Activated T-cell treated with anti-CD3 and anti-CD28 coated beads for 1 hour (primary cell): Measurements from ENCODE around the gene ENDOG.
"Not testable (repeated sequence)": the region's sequence is repeated elsewhere in the genome, so short reads cannot be mapped to it uniquely, and the experiment has no call there.

Experiments
- DNase-seq: peaks from one replicate; pipeline ENCODE4 v3.0.0-alpha.2; 2020; ENCODE audit warnings: low read depth

ENDOG gene

GRCh38 chr9:128818099-128818838, at the start of gene ENDOG:
TSS of gene ENDOG (plus strand) at chr9:128818500. CDS start at chr9:128818685, 185 bp downstream.
- peak; percentile 96 for DNase-seq

- DNase-seq, result no peak
Measured at GRCh38 chr9:128768606-128769005, 49.7 kb upstream of the ENDOG start.

DNA sequence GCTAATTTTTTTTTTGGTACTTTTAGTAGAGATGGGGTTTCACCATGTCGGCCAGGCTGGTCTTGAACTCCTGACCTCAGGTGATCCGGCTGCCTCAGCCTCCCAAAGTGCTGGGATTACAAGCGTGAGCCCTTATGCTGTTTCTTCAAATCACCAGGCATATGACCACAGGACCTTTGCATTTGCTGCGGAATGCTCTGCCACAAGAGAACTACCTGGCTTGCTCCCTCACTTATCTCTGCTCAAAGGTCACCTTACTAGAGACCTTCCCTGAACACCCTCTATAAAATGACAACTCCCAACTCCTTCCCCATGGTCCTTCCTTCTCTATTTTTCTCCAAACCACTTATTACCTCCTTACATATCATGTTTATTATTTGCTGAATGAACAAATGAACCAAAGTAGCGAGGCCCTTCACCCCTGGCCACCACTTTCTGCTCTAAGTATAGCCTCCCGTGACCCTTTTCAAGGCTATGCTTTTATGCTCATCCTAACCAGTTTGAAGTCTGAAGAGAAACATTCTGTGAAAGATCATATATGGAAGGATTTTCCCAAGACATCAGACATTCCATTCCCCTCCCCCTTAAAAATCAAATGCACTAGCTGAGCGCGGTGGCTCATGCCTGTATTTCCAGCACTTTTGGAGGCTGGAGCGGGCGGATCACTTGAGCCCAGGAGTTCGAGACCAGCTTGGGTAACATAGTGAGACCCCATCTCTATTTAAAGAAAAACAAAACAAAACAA, 47.8 kb upstream of the ENDOG start:
- DNase-seq, result no peak

DNA sequence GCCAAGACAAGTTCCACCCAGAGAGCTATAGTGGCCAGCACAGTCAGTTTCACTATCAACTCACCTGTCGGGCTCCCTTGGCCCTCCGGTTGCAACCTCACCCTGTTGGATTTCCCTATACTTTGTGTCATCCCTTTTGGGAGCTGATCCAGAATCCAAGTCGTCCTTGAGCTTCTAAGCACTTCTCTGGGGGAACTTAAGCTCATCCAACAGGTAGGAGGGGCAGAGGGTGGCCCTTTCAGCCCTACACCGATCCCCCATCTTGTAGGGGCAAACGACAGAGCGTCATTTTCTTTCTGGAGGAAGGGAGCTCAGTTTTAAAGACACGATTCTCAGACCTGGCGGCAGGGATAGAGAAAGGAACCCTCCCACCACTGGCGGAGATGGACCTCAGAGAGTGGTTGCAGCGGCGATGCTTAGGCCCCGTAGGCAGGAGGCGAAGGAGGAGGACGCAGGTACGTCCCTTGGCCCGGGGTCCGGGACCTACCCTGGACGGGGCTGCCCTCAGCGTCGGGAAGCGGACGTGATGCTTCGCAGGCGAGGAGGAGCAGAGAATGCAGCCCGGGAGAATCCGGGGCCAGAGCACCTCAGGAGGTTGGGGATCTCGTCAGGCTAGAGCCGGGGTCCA, 47.1 kb upstream of the ENDOG start:
- peak; percentile 2 for DNase-seq

DNA sequence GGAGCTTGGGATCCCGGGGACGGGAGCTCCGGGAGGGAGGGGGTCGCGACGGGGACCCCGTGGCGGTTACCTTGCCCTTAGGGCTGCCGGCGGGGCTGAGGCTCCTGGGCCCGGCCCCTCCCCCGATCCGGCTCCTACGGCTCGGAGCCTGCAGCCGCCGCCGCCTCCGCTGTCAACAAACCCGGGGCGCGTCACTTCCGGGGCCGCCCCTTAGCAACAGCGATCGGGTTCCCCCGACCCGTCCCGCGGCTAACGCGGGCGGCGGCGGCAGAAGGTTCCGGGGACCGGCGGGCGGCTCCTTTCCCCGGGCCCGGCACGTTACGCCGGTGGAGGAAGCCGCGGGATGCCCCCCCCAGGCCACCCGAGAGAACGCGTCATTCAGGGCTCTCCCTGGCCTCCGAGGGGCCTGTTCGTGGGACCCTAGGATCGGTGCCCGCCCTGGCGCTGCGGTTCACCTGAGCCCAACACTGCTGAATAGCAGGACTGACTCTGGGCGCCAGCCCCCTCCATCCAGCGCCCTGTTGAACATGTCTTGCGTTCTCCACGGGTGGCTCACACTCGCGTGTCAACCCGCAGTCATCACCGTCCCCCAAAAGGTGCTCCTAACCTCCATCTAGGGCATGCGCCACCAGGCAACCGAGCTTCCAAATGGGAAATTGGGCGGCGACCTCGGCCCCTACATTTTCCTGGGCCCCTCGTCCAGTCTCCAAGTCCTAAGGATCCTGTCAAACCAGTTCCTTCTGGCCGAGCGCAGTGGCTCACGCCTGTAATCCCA, 46.4 kb upstream of the ENDOG start, which contains the start of gene ZER1:
TSS of gene ZER1 (minus strand) at position 183 of the 775 bp plus-strand sequence. CDS start 16,362 bp downstream, outside the sequence.
- DNase-seq, result peak; percentile 89

GRCh38 chr9:128773049-128773448, 45.3 kb upstream of the ENDOG start:
- no peak for DNase-seq

DNA sequence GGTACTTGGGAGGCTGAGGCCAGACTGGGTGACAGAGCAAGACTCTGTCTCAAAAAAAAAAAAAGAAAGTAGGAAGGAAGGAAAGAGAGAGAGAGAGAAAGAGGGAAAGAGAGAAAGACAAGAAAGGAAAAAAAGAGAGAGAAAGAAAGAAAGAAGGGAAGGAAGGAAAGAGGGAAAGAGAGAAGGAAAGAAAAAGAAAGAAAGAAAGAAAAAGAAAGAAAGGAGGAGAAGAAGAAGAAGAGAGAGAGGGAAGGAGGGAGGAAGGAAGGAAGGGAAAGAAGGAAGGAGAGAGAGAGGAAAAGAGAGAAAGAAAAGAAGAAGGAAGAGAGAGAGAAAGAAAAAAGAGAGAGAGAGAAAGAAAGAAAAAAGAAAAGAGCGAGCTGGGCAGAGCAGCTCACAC, 43.5 kb upstream of the ENDOG start:
- DNase-seq, result no peak

DNA sequence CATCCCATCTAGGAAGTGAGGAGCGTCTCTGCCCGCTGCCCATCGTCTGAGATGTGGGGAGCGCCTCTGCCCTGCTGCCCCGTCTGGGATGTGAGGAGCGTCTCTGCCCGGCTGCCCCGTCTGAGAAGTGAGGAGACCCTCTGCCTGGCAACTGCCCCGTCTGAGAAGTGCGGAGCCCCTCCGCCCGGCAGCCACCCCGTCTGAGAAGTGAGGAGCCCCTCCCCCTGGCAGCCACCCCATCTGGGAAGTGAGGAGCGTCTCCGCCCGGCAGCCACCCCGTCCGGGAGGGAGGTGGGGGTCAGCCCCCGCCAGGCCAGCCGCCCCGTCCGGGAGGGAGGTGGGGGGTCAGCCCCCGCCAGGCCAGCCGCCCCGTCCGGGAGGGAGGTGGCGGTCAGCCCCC, 38.2 kb upstream of the ENDOG start:
- DNase-seq, result not testable (repeated sequence)

GRCh38 chr9:128781187-128782070, 36.9 kb upstream of the ENDOG start:
- no peak for DNase-seq

- DNase-seq, result no peak
Measured at GRCh38 chr9:128782669-128783068, 35.6 kb upstream of the ENDOG start.

DNA sequence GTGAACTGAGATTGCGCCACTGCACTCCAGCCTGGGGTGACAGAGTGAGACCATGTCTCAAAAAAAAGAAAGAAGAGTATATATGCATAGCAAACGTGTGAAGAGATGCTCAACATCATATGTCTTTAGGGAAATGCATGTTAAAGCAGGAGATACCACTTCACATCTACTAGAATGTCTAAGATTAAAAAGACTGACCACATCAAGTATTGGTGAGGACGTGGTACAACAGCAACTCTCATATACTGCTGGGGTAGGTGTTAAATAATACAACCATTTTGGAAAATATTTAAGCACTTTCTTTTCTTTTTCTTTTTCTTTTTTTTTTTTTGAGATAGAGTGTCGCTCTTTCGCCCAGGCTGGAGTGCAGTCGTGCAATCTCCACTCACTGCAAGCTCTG, 32.9 kb upstream of the ENDOG start:
- no peak for DNase-seq

DNA sequence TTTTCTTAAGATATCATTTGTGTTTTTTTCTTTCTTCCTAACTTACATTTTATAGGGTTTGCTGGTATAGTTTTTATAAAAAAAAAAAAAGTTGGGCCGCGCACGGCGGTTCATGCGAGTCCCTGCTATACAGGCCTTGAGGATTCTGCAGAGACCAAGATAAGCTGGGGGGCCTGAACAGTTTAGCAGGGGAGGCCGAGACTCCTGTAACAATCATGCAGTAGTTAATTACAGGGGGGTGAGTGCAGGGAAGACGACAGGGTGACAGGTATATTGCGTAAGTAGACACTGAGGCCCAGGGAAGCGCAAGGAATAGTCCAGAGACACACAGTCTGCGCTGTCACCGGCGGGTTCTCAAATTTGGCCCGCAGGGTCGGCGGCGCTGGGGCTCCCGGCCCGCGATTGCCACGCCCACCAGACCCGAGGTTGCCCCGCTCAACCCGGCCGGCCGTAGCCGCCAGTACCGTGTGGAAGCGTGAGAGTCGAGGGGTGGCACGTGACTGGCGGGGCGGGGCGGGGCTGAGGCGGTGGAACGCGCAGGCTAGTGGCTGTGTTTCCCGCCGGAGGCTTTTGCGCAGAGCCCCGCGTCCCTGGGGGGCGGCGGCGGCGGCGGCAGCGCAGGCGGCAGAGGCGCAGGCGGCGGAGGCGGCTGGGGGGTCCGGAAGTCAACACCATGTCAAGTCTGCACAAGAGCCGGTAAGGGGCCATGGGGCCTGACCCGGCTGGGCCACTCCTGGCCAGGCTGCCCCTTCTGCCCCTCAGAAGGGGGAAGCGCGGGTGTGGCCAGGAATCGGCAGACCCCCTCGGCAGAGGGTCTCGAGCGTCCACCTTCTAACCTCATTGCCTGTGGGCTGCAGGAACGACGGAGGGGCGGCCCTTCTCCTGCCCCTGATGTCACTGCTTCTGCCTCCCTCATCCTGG, 31.4 kb upstream of the ENDOG start, which contains the start of gene TBC1D13:
TSS of gene TBC1D13 (plus strand) at position 573 of the 921 bp plus-strand sequence. CDS start at position 674, 101 bp downstream.
- DNase-seq, result peak; percentile 86

DNA sequence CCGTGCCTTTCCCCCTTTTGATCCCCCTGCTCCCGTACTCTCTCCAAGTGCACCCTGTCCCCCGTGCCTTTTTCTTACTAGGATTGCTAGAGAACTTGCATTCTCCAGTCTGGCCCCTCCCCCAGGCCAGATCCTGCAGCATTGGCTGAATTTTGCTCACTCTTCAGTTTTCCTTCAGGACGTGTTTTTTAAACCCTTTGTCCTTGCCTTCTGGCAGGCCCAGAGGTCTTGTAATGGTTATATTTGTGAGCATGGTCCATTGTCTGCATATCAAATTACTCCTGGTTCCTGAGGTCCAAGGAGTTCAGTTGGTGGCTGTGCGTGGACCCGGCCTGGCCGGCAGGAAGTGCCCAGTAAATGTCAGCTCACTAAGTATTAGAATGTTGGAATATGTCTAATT, 30.6 kb upstream of the ENDOG start:
- no peak for DNase-seq

GRCh38 chr9:128788445-128788844, 29.9 kb upstream of the ENDOG start:
- no peak for DNase-seq

DNA sequence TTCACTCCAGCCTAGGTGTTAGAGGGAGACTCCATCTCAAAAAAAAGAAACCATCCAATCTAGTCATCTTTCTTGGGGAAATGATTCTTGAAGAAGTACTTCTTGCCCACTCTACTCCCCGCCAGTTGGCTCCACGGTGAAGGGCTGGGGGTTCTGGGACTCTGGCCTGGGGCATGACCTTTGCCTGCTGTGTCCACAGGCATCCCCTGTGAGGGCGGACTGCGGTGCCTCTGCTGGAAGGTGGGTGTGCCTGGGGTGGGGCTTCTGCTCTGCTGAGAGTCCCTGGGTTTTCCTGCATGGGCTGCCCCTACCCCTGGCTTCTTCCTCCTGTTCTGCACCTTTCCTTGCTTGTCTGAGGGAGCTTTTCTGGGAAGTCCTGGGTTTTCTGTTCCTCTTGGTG, 27.8 kb upstream of the ENDOG start:
- DNase-seq, result no peak

DNA sequence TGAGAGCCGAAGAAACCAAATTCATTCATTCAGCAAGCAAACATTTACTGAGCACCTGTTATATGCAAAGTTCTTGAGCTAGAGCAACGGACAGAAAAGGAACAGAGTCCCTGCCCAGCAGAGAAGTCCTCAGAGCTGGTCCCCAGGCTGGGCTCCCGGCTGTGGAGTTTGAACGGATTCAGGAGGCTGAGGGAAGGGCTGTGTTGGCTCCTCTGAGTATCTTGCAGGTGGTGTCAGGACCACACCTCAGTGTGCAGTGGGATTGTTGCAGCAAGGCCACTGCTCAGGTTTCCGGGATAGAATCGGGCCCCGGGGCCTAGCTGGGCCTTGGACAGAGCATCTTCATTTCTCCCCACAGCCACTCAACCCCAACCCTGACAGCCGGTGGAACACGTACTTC, 26.2 kb upstream of the ENDOG start:
- no peak for DNase-seq

GRCh38 chr9:128792978-128793686, 25.2 kb upstream of the ENDOG start:
- no peak for DNase-seq

GRCh38 chr9:128794961-128795360, 23.3 kb upstream of the ENDOG start:
- DNase-seq, result not testable (repeated sequence)

DNA sequence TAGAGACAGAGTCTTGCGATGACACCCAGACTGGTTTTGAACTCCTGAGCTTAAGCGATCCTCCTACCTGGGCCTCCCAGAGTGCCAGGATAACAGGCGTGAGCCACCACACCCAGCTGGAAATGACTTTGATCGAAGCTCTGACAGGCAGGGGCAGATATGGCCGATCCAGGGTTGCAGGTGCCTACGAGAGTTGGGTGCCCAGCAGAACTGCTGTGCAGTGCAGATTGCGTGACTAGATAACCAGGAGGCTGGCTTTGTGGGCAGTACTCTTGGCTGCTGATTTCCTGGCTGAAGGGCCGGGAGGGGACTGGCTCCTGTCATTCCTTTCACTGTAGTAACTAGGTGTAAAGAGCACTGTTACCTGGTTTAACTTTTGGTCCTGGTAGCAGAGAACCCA, 19.4 kb upstream of the ENDOG start:
- no peak for DNase-seq
